Measurements from ENCODE around the gene DYRK4.

The DYRK4 gene

DNA sequence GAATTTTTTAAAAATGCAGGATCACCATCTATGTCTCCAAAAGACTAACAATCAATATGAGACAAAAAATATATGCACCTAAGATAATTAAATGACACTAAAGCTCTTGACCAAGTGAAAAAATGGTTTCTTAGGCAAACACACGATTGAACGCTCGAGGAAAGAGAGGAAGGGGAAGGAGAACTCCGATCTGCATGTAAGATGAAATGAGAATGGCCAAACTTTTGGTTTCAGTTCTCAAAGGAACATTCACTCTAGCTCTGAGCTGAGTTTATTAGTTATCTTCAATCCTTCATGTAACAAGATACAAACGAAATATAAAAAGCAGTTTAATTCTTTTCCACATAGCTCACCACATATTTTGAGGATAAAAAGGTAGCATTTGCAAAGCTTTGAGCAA, 2.8 kb downstream of the DYRK4 start:
- Histone ChIP-seq H3K4ac (ENCODE audit: low read depth, low read length) (no peak overlapping the region), H4K91ac (ENCODE audit: low read depth, low read length) (no peak overlapping the region), H2BK5ac (ENCODE audit: low read depth, low read length, poor library complexity) (no peak overlapping the region), H3K9me3 (ENCODE audit: insufficient read depth, low read depth, low read length) (no peaks in the 10 kb centered on the region), H3K79me2 (ENCODE audit: control insufficient read depth, insufficient read depth, low read length, poor library complexity) (no peaks in the 10 kb centered on the region), H3K9ac (ENCODE audit: low read length) (no peak overlapping the region), H4K12ac (ENCODE audit: low read depth, low read length) (no peak overlapping the region), H3K27ac (ENCODE audit: low read depth, low read length) (no peak overlapping the region), H3K36me3 (ENCODE audit: control insufficient read depth in 1 of 2, insufficient read depth in 2 of 2, low read length in 2 of 2) (no peaks in the 10 kb centered on the region), H2AK5ac (ENCODE audit: low read length) (no peak overlapping the region), H3K14ac (ENCODE audit: low read length) (no peak overlapping the region), H2BK12ac (ENCODE audit: low read length) (no peak overlapping the region), H4K8ac (ENCODE audit: low read depth, low read length) (no peak overlapping the region), H3K4me2 (ENCODE audit: low read length) (no peak overlapping the region), H3K18ac (ENCODE audit: low read length) (no peak overlapping the region), H3K23ac (ENCODE audit: low read length) (no peak overlapping the region), H3K79me1 (ENCODE audit: low read length) (no peaks in the 10 kb centered on the region), H3K4me3 (ENCODE audit: low read depth, low read length) (no peak overlapping the region), H2BK120ac (ENCODE audit: insufficient read depth, low read length, poor library complexity) (no peak overlapping the region), H3K27me3 (ENCODE audit: insufficient read depth, low read length) (no peaks in the 10 kb centered on the region), H3K4me1 (ENCODE audit: control insufficient read depth in 1 of 2, insufficient read depth in 2 of 2, low read length in 2 of 2) (peaks cover 0 to 4% of the 10 kb centered on the region in 2 experiments), H2AFZ (ENCODE audit: insufficient read depth, low read length, poor library complexity) (no peak overlapping the region)
- DNase-seq, result no peak
- WGBS (ENCODE audit: extremely low coverage, insufficient coverage, insufficient read length), result no CpG with 5 or more reads among the region's 5 CpGs

DNA sequence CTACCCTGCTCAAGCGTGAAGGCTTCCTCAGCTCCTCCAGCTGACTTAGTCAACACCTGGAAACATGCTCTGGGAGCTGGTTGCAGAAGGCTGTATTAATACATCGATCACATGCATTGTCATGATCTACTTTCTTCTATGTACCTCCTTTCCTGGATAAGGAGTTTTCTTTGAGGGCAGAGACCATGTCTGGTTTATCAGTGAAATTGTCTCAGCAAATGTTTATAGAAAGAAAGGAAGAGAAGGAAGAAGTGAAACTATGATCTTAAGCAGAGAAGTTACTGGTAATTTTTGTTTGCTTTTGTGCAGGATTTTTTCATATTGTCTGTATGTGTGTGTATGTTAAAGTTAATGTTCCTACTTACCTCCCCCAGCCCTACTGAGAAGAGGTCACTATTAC, 4.5 kb downstream of the DYRK4 start:
- Histone ChIP-seq H4K12ac (ENCODE audit: low read depth, low read length) (no peak overlapping the region), H3K79me1 (ENCODE audit: low read length) (no peaks in the 10 kb centered on the region), H3K4me2 (ENCODE audit: low read length) (no peak overlapping the region), H2AK5ac (ENCODE audit: low read length) (no peak overlapping the region), H3K23ac (ENCODE audit: low read length) (no peak overlapping the region), H3K4me1 (ENCODE audit: control insufficient read depth in 1 of 2, insufficient read depth in 2 of 2, low read length in 2 of 2) (peaks cover 0 to 4% of the 10 kb centered on the region in 2 experiments), H2AFZ (ENCODE audit: insufficient read depth, low read length, poor library complexity) (no peak overlapping the region), H3K9ac (ENCODE audit: low read length) (no peak overlapping the region), H3K4ac (ENCODE audit: low read depth, low read length) (no peak overlapping the region), H2BK5ac (ENCODE audit: low read depth, low read length, poor library complexity) (no peak overlapping the region), H4K91ac (ENCODE audit: low read depth, low read length) (no peak overlapping the region), H3K18ac (ENCODE audit: low read length) (no peak overlapping the region), H3K14ac (ENCODE audit: low read length) (no peak overlapping the region), H2BK120ac (ENCODE audit: insufficient read depth, low read length, poor library complexity) (no peak overlapping the region), H3K36me3 (ENCODE audit: control insufficient read depth in 1 of 2, insufficient read depth in 2 of 2, low read length in 2 of 2) (no peaks in the 10 kb centered on the region), H2BK12ac (ENCODE audit: low read length) (no peak overlapping the region), H3K79me2 (ENCODE audit: control insufficient read depth, insufficient read depth, low read length, poor library complexity) (no peaks in the 10 kb centered on the region), H3K4me3 (ENCODE audit: low read depth, low read length) (no peak overlapping the region), H3K27me3 (ENCODE audit: insufficient read depth, low read length) (no peaks in the 10 kb centered on the region), H3K9me3 (ENCODE audit: insufficient read depth, low read depth, low read length) (no peaks in the 10 kb centered on the region), H3K27ac (ENCODE audit: low read depth, low read length) (no peak overlapping the region), H4K8ac (ENCODE audit: low read depth, low read length) (no peak overlapping the region)
- no peak for DNase-seq
- WGBS (ENCODE audit: extremely low coverage, insufficient coverage, insufficient read length), result no CpG with 5 or more reads among the region's 2 CpGs

DNA sequence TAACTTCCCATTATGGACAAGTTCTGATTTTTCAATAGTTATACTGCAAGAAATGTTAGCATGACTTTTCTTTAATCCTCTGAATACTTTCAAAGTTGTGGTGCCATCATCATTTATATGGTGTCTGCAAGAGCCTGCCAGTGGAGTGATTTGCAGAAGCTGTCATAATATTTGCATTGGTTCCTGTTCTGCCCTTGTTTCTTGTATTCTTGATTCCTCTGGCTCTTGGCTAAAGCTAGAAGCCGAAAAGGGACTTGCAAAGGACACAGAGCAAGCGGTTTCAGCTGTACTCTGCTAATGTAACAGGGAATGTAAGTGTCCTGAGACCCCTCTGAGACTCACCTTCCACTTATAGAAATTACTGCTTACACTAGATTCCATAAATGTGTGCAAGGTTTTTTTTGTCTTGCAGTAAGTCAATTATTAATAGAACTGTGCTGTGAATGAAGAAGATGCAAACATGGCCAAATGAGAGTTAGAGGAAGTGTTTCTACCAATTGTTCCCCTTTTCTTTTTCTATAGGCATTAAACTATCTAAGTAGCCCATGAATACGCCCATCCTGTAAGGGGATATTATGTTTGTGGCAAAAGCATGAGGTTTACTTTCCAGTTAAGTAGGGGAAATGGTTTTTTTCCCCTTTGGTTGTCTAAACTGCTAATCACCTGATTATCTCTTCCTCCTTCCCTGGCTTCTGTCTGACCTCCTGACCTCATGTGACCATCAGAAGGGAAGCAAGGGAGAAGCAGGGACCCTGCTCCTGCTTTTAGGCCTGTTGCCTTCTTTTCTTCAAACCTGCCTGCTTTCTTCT, 5.3 kb downstream of the DYRK4 start:
- Histone ChIP-seq H3K4me2 (ENCODE audit: low read length) (no peak overlapping the region), H2AFZ (ENCODE audit: insufficient read depth, low read length, poor library complexity) (no peak overlapping the region), H4K91ac (ENCODE audit: low read depth, low read length) (no peak overlapping the region), H4K8ac (ENCODE audit: low read depth, low read length) (no peak overlapping the region), H3K4me3 (ENCODE audit: low read depth, low read length) (no peak overlapping the region), H4K12ac (ENCODE audit: low read depth, low read length) (no peak overlapping the region), H3K9ac (ENCODE audit: low read length) (no peak overlapping the region), H3K27ac (ENCODE audit: low read depth, low read length) (no peak overlapping the region), H3K9me3 (ENCODE audit: insufficient read depth, low read depth, low read length) (no peaks in the 10 kb centered on the region), H3K4ac (ENCODE audit: low read depth, low read length) (no peak overlapping the region), H3K4me1 (ENCODE audit: control insufficient read depth in 1 of 2, insufficient read depth in 2 of 2, low read length in 2 of 2) (no peaks in the 10 kb centered on the region), H3K18ac (ENCODE audit: low read length) (no peak overlapping the region), H2AK5ac (ENCODE audit: low read length) (no peak overlapping the region), H3K27me3 (ENCODE audit: insufficient read depth, low read length) (no peaks in the 10 kb centered on the region), H3K14ac (ENCODE audit: low read length) (no peak overlapping the region), H2BK5ac (ENCODE audit: low read depth, low read length, poor library complexity) (no peak overlapping the region), H3K79me1 (ENCODE audit: low read length) (no peaks in the 10 kb centered on the region), H2BK12ac (ENCODE audit: low read length) (no peak overlapping the region), H2BK120ac (ENCODE audit: insufficient read depth, low read length, poor library complexity) (no peak overlapping the region), H3K36me3 (ENCODE audit: control insufficient read depth in 1 of 2, insufficient read depth in 2 of 2, low read length in 2 of 2) (no peaks in the 10 kb centered on the region), H3K79me2 (ENCODE audit: control insufficient read depth, insufficient read depth, low read length, poor library complexity) (no peaks in the 10 kb centered on the region), H3K23ac (ENCODE audit: low read length) (no peak overlapping the region)
- no CpG with 5 or more reads among the region's 3 CpGs for WGBS (ENCODE audit: extremely low coverage, insufficient coverage, insufficient read length)
- DNase-seq, result peak in 1 of 2 donors; percentile 25

DNA sequence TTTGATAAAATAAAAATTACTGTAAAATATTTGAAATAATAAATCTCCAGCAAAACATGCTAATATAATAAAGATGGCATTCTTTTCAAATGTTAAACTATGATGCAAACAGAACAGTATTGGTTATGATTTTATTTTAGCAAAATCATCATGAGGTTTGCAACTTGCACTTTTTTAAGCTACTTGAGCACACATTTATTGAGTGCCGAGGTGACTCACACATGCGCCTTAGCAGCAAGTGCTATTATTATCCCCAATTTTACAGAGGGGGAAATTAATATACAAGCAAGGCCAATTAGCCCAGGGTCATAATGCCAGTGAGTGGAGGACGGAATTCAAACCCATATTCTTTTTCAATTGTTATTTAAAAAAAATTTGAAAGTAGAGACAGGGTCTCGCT, 7.3 kb downstream of the DYRK4 start:
- WGBS (ENCODE audit: extremely low coverage, insufficient coverage, insufficient read length), result no CpG with 5 or more reads among the region's 4 CpGs
- H2BK12ac ChIP-seq (ENCODE audit: low read length), result no peak overlapping the region
- H2AFZ ChIP-seq (ENCODE audit: insufficient read depth, low read length, poor library complexity), result no peak overlapping the region
- no peak overlapping the region for H3K18ac ChIP-seq (ENCODE audit: low read length)
- no peaks in the 10 kb centered on the region for H3K9me3 ChIP-seq (ENCODE audit: insufficient read depth, low read depth, low read length)
- no peak overlapping the region for H2BK5ac ChIP-seq (ENCODE audit: low read depth, low read length, poor library complexity)
- H2BK120ac ChIP-seq (ENCODE audit: insufficient read depth, low read length, poor library complexity), result no peak overlapping the region
- H4K8ac ChIP-seq (ENCODE audit: low read depth, low read length), result no peak overlapping the region
- no peak overlapping the region for H4K12ac ChIP-seq (ENCODE audit: low read depth, low read length)
- no peak overlapping the region for H4K91ac ChIP-seq (ENCODE audit: low read depth, low read length)
- no peaks in the 10 kb centered on the region for H3K79me2 ChIP-seq (ENCODE audit: control insufficient read depth, insufficient read depth, low read length, poor library complexity)
- no peak overlapping the region for H3K27ac ChIP-seq (ENCODE audit: low read depth, low read length)
- DNase-seq, result no peak
- no peak overlapping the region for H3K4me2 ChIP-seq (ENCODE audit: low read length)
- no peak overlapping the region for H3K4ac ChIP-seq (ENCODE audit: low read depth, low read length)
- H3K14ac ChIP-seq (ENCODE audit: low read length), result no peak overlapping the region
- H3K9ac ChIP-seq (ENCODE audit: low read length), result no peak overlapping the region
- H3K36me3 ChIP-seq (ENCODE audit: control insufficient read depth in 1 of 2, insufficient read depth in 2 of 2, low read length in 2 of 2), result no peaks in the 10 kb centered on the region
- no peak overlapping the region for H3K23ac ChIP-seq (ENCODE audit: low read length)
- no peaks in the 10 kb centered on the region for H3K27me3 ChIP-seq (ENCODE audit: insufficient read depth, low read length)
- H2AK5ac ChIP-seq (ENCODE audit: low read length), result no peak overlapping the region
- no peaks in the 10 kb centered on the region for H3K79me1 ChIP-seq (ENCODE audit: low read length)
- H3K4me1 ChIP-seq (ENCODE audit: control insufficient read depth in 1 of 2, insufficient read depth in 2 of 2, low read length in 2 of 2), result no peaks in the 10 kb centered on the region
- H3K4me3 ChIP-seq (ENCODE audit: low read depth, low read length), result no peak overlapping the region
